ACC112 (cell line): ENCODE measurements around the gene SCARB1.

Source experiments
- H2AFZ ChIP-seq: fragments of 200-600 bp; sonication (generic); one replicate; pipeline ENCODE4 v1.6.0; 2017; ENCODE audit warnings: antibody characterized with exemption, low read length; ENCODE audit not compliant: unreplicated experiment
- H3K27ac ChIP-seq: fragments of 200-600 bp; sonication (generic); 2 replicates; pipeline ENCODE4 v1.5.1; 2014; ENCODE audit warnings: low read depth, mild to moderate bottlenecking, antibody characterized with exemption, low read length, moderate library complexity
- H3K27me3 ChIP-seq: fragments of 200-600 bp; sonication (generic); 2 replicates; pipeline ENCODE4 v1.6.1; 2014; ENCODE audit warnings: mild to moderate bottlenecking, antibody characterized with exemption, low read length, moderate library complexity, mixed read lengths; ENCODE audit not compliant: insufficient read depth
- H3K36me3 ChIP-seq: fragments of 200-600 bp; sonication (generic); 2 replicates; pipeline ENCODE4 v1.6.1; 2016; ENCODE audit warnings: mild to moderate bottlenecking, antibody characterized with exemption, low read length, moderate library complexity, mixed read lengths; ENCODE audit not compliant: insufficient read depth
- H3K4me1 ChIP-seq: fragments of 200-600 bp; sonication (generic); one replicate; pipeline ENCODE4 v1.6.1; 2016; ENCODE audit warnings: low read length, mixed read lengths; ENCODE audit not compliant: insufficient read depth, unreplicated experiment, control insufficient read depth
- H3K4me3 ChIP-seq: fragments of 200-600 bp; sonication (generic); 2 replicates; pipeline ENCODE4 v1.5.1; 2014; ENCODE audit warnings: mild to moderate bottlenecking, low read depth, low read length
- H3K79me2 ChIP-seq: fragments of 200-600 bp; sonication (generic); one replicate; pipeline ENCODE4 v1.6.0; 2016; ENCODE audit warnings: low read length; ENCODE audit not compliant: control insufficient read depth, unreplicated experiment, insufficient read depth

Gene SCARB1

DNA sequence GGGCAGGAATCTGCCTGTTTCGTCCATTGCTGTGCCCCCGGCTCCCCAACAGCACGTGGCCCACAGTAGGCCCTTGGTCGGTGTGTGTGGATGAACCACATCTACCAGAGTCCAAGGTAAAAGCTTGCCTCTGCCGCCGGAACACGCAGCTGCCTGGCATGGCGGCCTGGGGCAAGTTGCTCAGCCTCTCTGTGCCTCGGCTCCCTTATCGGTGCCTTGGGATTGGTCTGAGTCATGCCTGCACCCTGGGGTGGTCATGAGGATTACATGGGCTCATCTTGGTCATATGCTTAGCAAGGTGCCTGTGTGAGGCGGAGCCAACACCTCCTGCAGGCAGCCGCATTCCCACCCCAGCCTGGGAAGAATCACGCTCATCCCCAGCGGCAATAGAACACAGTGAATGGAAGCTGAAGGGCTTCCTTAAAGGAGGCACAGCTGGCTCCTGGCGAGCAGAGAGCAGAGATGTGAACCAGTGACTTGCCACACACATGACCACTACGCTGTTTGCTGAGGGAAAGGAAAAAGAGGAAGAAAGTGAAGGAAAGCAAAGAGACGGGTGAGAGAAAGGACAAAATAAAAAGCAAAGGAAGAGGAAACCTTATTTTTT, 5.5 kb upstream of the SCARB1 start:
- no peaks in the 10 kb centered on the region for H3K79me2 ChIP-seq
- no peaks in the 10 kb centered on the region for H3K27me3 ChIP-seq
- no peak overlapping the region for H2AFZ ChIP-seq
- no peak overlapping the region for H3K27ac ChIP-seq
- H3K36me3 ChIP-seq: no peaks in the 10 kb centered on the region
- H3K4me3 ChIP-seq: no peak overlapping the region
- peaks cover 2% of the 10 kb centered on the region for H3K4me1 ChIP-seq

- no peaks in the 10 kb centered on the region for H3K36me3 ChIP-seq
- no peaks in the 10 kb centered on the region for H3K27me3 ChIP-seq
- H3K27ac ChIP-seq: no peak overlapping the region
- no peak overlapping the region for H3K4me3 ChIP-seq
- H3K79me2 ChIP-seq: no peaks in the 10 kb centered on the region
- H2AFZ ChIP-seq: no peak overlapping the region
- H3K4me1 ChIP-seq: peaks cover 4% of the 10 kb centered on the region
These were observed 4.8 kb upstream of the SCARB1 start for GRCh38 chr12:124868252-124869058.

GRCh38 chr12:124867401-124867930, 3.8 kb upstream of the SCARB1 start:
- H3K4me3 ChIP-seq: no peak overlapping the region
- peaks cover 6% of the 10 kb centered on the region for H3K79me2 ChIP-seq
- no peaks in the 10 kb centered on the region for H3K36me3 ChIP-seq
- peak overlapping the region; percentile 24; the same call in 1 of the 2 replicates for H3K27ac ChIP-seq
- H3K27me3 ChIP-seq: no peaks in the 10 kb centered on the region
- peaks cover 8% of the 10 kb centered on the region for H3K4me1 ChIP-seq
- H2AFZ ChIP-seq: peak overlapping the region; percentile 7

GRCh38 chr12:124866883-124867400, 3.3 kb upstream of the SCARB1 start:
- Histone ChIP-seq H3K4me1 (peaks cover 13% of the 10 kb centered on the region), H2AFZ (no peak overlapping the region), H3K27ac (0 out of 2 replicates have a peak overlapping the region, but pooled peaks have one; percentile 24)

GRCh38 chr12:124866195-124866882, 2.7 kb upstream of the SCARB1 start:
- H2AFZ ChIP-seq: no peak overlapping the region
- H3K4me3 ChIP-seq: no peak overlapping the region
- H3K27me3 ChIP-seq: no peaks in the 10 kb centered on the region
- peaks cover 18% of the 10 kb centered on the region for H3K4me1 ChIP-seq
- H3K79me2 ChIP-seq: peaks cover 7% of the 10 kb centered on the region
- H3K27ac ChIP-seq: no peak overlapping the region
- H3K36me3 ChIP-seq: no peaks in the 10 kb centered on the region

More at GRCh38 chr12:124866883-124867400, 3.3 kb upstream of the SCARB1 start:
- H3K36me3 ChIP-seq: no peaks in the 10 kb centered on the region
- no peak overlapping the region for H3K4me3 ChIP-seq
- H3K27me3 ChIP-seq: no peaks in the 10 kb centered on the region
- peaks cover 7% of the 10 kb centered on the region for H3K79me2 ChIP-seq

GRCh38 chr12:124865728-124866127, 2.1 kb upstream of the SCARB1 start:
- no peaks in the 10 kb centered on the region for H3K36me3 ChIP-seq
- no peak overlapping the region for H3K27ac ChIP-seq
- no peaks in the 10 kb centered on the region for H3K27me3 ChIP-seq
- H2AFZ ChIP-seq: no peak overlapping the region
- H3K4me1 ChIP-seq: peaks cover 18% of the 10 kb centered on the region
- H3K79me2 ChIP-seq: peaks cover 7% of the 10 kb centered on the region
- no peak overlapping the region for H3K4me3 ChIP-seq

GRCh38 chr12:124864326-124864752, 675 bp upstream of the SCARB1 start:
- peaks cover 7% of the 10 kb centered on the region for H3K79me2 ChIP-seq
- H3K36me3 ChIP-seq: no peaks in the 10 kb centered on the region
- H3K27ac ChIP-seq: peak overlapping the region; percentile 47; the same call in 1 of the 2 replicates
- peak overlapping the region; percentile 80 for H3K4me3 ChIP-seq
- peaks cover 18% of the 10 kb centered on the region for H3K4me1 ChIP-seq
- H3K27me3 ChIP-seq: no peaks in the 10 kb centered on the region
- H2AFZ ChIP-seq: peak overlapping the region; percentile 100

GRCh38 chr12:124862768-124863415, 772 bp downstream of the SCARB1 start:
- Histone ChIP-seq H3K79me2 (peaks cover 7% of the 10 kb centered on the region), H3K27me3 (no peaks in the 10 kb centered on the region), H3K36me3 (no peaks in the 10 kb centered on the region), H2AFZ (peak overlapping the region; percentile 72), H3K4me1 (peaks cover 18% of the 10 kb centered on the region), H3K27ac (no peak overlapping the region), H3K4me3 (peak overlapping the region; percentile 80)

GRCh38 chr12:124861898-124862676, 1.6 kb downstream of the SCARB1 start:
- H3K79me2 ChIP-seq: peaks cover 7% of the 10 kb centered on the region
- H3K27me3 ChIP-seq: no peaks in the 10 kb centered on the region
- H3K4me3 ChIP-seq: peak overlapping the region; percentile 80
- H3K36me3 ChIP-seq: no peaks in the 10 kb centered on the region
- H3K4me1 ChIP-seq: peaks cover 18% of the 10 kb centered on the region
- H2AFZ ChIP-seq: no peak overlapping the region
- H3K27ac ChIP-seq: no peak overlapping the region
